GM19468 (cell line): ENCODE data around the gene FAM118B.

ENCODE experiments used
- ATAC-seq: cut with Tn5 transposase; IDR thresholded peaks from one replicate; pipeline ENCODE4 v1.9.1; 2021; ENCODE audit warnings: mild to moderate bottlenecking, moderate library complexity, moderate number of reproducible peaks; ENCODE audit not compliant: unreplicated experiment; ENCODE audit errors: extremely low read depth

The FAM118B gene

DNA sequence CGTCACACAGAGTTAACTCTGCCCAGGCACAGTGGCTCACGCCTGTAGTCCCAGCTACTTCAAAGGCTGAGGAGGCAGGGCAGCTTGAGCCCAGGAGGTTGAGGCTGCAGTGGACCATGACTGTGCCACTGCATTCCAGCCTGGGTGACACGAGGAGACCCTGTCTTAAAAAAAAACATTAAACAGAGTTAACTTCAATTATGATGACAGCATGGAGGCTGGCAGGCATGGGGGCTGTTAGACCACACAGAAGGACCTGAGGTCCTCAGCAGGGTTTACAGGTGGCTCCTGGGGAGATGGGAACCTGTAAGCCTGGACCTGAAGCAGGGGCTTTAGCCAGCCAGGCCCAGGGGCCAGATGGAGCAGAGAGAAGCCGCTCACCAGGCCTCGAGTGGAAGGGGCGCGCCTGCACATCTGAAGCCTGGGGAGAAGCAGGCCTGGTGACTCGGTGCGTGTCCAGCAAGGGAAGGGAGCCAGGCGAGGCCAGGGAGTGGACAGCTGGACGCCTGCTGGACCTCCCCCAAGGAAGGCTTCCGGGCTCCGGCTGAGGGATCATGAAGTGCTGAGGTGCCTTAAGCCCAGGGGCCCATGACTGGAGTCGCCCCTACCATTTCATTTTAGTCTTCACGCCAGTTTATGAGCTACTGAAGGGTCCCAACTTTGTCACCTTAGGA, 25.4 kb upstream of the FAM118B start:
- no peak for ATAC-seq

DNA sequence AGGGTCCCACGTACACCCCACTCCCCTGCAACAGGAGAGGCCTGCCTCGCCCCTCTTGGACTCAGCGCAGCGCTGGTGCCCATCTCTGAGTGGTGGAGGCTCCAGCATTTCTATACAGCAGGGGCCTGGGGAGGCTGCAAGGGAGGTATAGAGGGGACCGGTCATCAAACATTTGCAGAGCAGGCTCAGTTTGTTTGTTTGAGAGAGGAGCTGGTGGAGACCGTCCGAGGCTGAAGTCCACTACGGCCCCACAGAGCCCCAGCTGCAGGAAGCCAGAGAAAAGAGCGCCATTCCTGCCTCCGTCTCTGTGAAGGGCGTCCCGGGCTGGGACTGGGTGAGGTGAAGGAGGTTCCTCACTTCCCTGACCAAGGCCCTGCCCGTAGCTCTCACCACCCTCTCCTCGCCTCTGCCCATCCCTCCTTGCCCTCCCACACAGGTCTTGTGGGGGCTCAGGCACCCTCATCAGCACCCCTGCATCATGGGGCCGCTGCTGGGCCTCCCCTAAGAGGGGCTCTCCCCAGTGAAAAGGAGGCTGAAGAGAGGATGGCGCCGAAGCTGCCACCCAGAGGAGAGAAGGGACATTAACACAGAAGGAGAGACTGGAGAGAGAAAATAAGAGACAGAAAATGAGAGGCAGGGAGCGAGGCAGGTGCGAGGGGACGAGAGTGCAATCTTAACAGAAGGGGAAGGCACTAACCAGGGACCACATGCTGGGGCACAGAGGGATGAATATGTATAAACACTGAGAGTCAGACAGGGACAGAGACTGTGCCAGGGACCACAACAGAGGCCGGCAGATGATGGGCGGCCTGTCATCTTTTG, 24.7 kb upstream of the FAM118B start:
- no peak for ATAC-seq

GRCh38 chr11:126188332-126189108, 23.1 kb upstream of the FAM118B start:
- peak; percentile 77 for ATAC-seq

- peak; percentile 30 for ATAC-seq
These were observed 22.3 kb upstream of the FAM118B start for GRCh38 chr11:126189109-126189929.

DNA sequence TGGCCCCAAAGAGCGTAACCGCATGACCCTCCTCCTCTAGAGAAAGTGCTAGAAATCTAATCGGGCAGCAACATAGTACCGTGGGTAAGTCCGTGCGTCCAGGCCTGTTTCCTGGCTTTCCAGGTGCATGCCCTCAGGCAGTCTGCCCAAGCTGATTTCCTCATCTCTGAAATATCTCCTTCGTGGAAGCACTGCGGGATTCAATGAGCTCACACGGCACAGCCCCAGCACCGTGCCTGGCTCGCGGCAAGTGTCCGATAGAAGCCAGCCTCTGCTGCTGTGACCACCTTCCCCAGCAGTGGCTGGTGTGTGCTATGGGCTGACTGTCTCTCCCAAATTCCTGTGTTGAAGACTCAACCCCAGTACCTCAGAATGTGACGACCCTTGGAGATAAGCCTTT, 20.8 kb upstream of the FAM118B start:
- ATAC-seq: no peak

- ATAC-seq: no peak
These were observed 20.1 kb upstream of the FAM118B start for GRCh38 chr11:126191379-126192073.

- ATAC-seq: no peak
These were observed 19.2 kb upstream of the FAM118B start for GRCh38 chr11:126192361-126192760.

DNA sequence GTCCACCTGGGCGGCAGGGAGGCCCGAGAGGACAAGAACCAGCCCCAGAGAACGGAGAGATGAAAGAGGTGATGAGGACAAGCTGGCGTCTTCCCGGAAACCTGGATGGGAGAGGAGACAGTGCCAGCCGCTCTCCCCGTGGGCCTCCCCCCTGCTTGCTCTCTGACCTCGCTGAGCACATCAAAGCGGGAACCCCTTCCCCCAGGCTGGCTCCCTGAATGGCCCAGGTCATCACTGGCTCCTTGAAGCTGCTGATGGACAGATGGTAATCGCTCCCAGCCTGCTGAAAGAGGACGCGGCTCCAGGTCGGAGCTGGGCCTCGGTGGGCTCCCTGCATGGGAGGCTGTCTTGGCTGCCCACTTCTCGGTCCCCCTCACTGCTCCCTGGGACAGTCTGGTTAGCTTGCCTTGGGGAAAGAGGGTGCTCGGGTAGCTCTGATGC, 18.5 kb upstream of the FAM118B start:
- ATAC-seq: no peak

DNA sequence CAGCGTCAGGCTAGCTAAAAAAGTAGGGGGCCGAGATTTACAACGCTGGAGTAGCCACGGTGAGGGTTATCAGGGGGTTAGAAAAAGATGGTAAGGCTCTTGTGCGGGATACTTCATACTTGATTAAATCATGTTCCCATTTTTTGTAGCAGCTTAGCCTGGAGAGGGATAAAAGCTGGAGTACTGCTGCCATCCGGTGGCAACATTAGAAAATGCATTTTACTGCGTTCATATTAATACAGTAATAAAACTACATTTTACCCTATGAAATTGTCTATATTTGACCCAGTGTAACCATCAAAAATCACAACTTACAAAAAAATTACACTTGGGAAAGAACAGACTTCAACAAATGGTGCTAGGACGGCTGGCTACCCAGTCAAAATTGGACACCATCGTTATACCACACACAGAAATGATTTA, 17.4 kb upstream of the FAM118B start:
- ATAC-seq: no peak

- ATAC-seq: no peak
These were observed 16.5 kb upstream of the FAM118B start for GRCh38 chr11:126195119-126195518.

- ATAC-seq: no peak
These were observed 14.2 kb upstream of the FAM118B start for GRCh38 chr11:126197277-126197939.

GRCh38 chr11:126198648-126199047, 12.9 kb upstream of the FAM118B start:
- ATAC-seq: no peak

DNA sequence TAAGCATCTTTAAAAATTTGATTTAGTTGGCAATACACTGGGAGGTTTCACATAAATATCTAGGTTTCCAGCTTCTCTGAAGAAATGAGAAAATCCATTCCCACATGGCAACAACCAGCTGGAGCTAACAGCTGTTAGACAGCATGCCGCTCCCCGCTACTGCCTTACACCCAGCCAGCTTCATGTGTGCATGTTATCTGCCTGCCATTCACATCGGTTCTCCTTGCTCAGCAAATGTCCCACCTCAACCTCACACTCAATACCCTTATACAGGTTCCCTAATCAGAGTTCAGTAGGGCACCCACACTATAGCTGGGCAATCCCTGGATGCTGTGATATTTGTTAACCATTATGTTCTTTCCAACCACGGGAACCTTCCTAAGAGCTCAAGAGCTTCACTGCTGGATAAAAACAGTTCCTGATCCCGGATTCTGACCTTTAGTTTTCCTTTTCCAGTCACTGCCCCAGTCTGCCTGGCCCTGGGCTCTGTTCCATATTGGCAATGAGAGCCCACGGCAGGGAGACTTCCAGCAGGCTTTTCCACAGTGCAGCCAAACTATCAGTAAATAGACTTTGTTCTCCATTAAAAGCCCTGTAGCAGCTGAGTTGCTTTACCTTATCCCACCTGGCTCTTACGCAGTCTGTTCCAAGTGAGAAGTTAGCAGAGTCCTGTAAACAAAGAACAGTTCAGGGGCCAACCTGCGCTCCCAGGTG, 8.8 kb upstream of the FAM118B start:
- no peak for ATAC-seq

- ATAC-seq: no peak
These were observed 6.2 kb upstream of the FAM118B start for GRCh38 chr11:126205359-126205758.

DNA sequence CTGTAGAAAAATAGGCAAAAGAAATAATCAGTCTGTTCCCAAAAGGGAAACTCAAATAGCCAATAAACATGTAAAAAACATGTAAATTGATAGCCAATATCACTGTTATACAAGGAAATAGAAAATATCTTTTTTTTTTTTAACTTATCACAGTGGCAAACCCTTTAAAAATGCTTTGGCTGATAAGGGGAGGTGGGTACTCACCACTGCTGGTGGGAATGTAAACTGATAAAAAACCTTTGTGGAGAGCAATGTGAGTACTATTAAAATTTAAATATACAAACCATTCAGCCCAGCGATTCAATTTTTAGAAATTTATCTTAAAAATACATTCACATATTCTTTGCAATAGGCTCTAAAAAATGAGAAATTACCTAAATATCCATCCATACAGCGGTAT, 3.7 kb upstream of the FAM118B start:
- ATAC-seq: no peak

DNA sequence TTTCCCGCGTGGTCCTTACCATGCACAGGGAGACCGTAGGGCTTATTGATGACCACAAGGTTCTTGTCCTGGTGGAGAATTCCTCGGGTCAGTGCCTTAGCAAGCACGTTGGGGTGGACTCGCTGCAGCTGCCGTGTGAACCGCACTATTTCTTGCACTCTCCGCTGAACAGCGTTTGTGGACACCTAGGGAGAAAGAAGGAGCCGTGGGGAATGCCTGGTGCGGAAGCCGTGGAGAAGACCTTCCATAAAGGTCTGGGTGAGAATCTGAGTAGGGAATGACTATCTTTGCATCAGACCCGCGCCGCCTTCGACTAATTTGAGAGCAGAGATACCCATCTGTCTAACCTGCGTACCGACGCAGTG, 729 bp upstream of the FAM118B start:
- no peak for ATAC-seq

- no peak for ATAC-seq
These were observed 593 bp downstream of the FAM118B start for GRCh38 chr11:126212089-126212660.

DNA sequence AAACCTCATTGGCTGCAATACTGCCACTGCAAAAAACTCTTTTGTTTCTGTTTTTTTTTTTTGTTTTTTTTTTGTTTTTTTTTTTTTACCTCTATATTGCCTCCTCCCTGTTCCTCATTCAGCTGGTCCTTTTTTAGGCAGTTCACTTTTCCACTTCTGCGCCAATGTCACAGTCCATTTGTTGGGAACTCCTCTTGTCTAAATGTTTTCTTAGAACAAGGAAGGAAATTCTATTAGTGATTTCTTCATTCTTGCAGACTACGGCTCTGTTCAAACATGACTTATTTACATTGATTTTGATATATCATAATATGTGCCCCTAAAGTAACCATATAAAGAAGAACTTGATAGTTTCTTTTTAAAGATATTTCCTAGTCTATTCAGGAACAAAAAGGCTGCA, 2.9 kb downstream of the FAM118B start:
- ATAC-seq: no peak
